Measurements from ENCODE around the gene CBR4. TPM values are rescaled to one million over a fixed set of nuclear protein-coding genes. Genes with fewer than 3 reads are reported as not detected.
A peak's percentile ranks its signal among the peaks of the same experiment; 100 is the strongest.
"Not testable (repeated sequence)": the region's sequence is repeated elsewhere in the genome, so short reads cannot be mapped to it uniquely, and the experiment has no call there.

The CBR4 gene
- total and polyA plus RNA-seq, 2 experiments from 2014 or later = 22.4 to 28.3 TPM

DNA sequence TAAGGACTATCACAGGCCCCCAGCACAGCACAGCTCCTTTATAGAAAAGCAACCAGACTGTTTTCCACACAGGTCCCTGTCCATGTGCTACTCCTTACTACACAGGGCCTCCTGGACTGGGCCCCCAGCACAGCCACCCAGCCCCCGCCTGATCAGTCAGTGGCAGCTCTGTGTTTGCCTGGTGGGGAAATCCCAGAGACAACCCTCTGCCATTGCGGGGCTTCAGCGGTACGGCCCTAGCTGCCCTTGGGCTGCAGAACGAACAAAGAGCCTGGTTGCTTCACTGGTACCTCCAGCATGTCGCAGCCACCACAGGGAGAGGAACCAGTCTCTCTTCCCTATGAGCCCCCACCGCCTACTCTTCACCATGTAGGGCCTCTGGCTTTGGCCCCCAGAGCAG lies 30.7 kb downstream of the CBR4 start:
- no peaks in the 10 kb centered on the region for H3K27me3 ChIP-seq
- H3K36me3 ChIP-seq = no peaks in the 10 kb centered on the region
- no peak overlapping the region for H3K4me3 ChIP-seq
- H3K27ac ChIP-seq = no peak overlapping the region
- DNase-seq (ENCODE audit: low read depth in 1 of 2, low spot score in 1 of 2) = no peak
- TF ChIP-seq, protein P1, sequence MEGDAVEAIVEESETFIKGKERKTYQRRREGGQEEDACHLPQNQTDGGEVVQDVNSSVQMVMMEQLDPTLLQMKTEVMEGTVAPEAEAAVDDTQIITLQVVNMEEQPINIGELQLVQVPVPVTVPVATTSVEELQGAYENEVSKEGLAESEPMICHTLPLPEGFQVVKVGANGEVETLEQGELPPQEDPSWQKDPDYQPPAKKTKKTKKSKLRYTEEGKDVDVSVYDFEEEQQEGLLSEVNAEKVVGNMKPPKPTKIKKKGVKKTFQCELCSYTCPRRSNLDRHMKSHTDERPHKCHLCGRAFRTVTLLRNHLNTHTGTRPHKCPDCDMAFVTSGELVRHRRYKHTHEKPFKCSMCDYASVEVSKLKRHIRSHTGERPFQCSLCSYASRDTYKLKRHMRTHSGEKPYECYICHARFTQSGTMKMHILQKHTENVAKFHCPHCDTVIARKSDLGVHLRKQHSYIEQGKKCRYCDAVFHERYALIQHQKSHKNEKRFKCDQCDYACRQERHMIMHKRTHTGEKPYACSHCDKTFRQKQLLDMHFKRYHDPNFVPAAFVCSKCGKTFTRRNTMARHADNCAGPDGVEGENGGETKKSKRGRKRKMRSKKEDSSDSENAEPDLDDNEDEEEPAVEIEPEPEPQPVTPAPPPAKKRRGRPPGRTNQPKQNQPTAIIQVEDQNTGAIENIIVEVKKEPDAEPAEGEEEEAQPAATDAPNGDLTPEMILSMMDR (IDR thresholded peaks at IDR 0.05; ENCODE audit: low read depth, low read length) = no peak
- H3K9me3 ChIP-seq (ENCODE audit: low read depth) = no peaks in the 10 kb centered on the region
- no peaks in the 10 kb centered on the region for H3K4me1 ChIP-seq (ENCODE audit: low read depth)

DNA sequence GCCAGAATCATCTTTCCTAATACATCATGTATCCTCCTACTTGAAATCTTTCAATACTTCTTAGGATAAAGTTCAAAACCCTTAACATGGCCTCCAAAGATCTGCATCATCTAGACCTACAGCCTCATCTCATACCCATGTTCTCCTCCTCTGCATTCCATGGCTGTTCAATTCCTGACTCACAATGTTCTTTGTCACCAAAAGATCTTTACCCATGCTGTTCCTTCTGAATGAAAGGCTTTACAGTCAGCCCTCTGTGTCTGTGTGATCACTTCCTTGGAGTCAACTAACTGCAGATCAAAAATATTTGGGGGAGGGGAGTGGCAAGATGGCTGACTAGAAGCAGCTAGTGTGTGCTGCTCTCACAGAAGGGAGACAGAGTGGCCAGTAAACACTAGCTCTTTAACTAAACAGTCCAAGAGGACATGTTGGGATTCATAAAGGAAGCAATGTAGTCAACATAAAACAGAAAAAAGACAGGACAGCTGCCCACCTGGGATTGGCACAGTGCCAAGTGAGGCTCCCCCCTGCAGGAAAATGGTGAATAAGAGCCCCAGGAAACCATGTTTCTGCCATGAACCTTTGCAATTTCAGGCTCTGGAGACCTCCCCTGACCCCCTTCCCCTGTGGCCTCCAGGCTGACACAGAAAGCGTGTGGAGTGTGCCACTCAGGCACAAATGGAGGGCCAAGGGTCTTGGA lies 31.9 kb downstream of the CBR4 start:
- no peaks in the 10 kb centered on the region for H3K36me3 ChIP-seq
- TF ChIP-seq, protein P1 (IDR thresholded peaks at IDR 0.05; ENCODE audit: low read depth, low read length) = no peak
- no peaks in the 10 kb centered on the region for H3K9me3 ChIP-seq (ENCODE audit: low read depth)
- no peaks in the 10 kb centered on the region for H3K27me3 ChIP-seq
- no peaks in the 10 kb centered on the region for H3K4me1 ChIP-seq (ENCODE audit: low read depth)
- no peak overlapping the region for H3K4me3 ChIP-seq
- no peak overlapping the region for H3K27ac ChIP-seq
- DNase-seq (ENCODE audit: low read depth in 1 of 2, low spot score in 1 of 2) = peak in 1 of 2 donors; percentile 17

DNA sequence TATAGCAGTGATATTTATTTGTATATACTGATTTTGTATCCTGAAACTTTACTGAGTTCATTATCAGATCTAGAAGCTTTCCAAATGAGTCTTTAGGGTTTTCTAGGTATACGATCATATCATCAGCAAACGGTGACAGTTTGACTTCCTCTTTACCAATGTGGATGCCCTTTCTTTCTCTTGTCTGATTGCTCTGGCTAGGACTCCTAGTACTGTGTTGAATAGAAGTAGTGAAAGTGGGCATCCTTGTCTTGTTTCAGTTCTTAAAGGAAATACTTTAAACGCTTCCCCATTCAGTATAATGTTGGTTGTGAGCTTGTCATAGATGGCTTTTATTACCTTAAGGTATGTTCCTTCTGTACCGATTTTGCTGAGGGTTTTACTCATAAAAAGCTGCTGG lies 37.5 kb downstream of the CBR4 start:
- TF ChIP-seq, protein P1 (IDR thresholded peaks at IDR 0.05; ENCODE audit: low read depth, low read length) = no peak
- Histone ChIP-seq H3K9me3 (ENCODE audit: low read depth) (no peaks in the 10 kb centered on the region), H3K27me3 (no peaks in the 10 kb centered on the region), H3K4me1 (ENCODE audit: low read depth) (no peaks in the 10 kb centered on the region), H3K27ac (no peak overlapping the region), H3K36me3 (no peaks in the 10 kb centered on the region), H3K4me3 (no peak overlapping the region)
- no peak for DNase-seq (ENCODE audit: low read depth in 1 of 2, low spot score in 1 of 2)

DNA sequence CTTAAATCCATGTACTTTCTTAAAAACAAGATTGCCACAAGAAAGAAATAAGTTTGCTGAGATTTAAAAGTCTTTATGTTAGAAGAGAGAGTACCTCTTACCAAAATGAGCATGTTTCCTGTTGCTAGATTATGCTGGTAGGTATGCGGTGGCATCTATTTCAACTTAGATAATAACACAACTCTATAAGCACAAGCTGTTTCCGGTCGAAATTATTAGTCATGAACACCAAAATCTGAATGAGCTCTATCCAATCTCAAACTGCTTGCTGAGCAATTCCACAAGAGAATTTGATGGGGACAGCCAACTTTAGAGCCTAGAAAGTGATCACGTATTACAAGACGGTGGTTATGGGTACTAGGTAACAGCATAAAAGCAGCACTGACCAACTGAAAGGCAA lies 49.3 kb downstream of the CBR4 start:
- no peaks in the 10 kb centered on the region for H3K27me3 ChIP-seq
- no peak for DNase-seq (ENCODE audit: low read depth in 1 of 2, low spot score in 1 of 2)
- no peak overlapping the region for H3K27ac ChIP-seq
- TF ChIP-seq, protein P1 (IDR thresholded peaks at IDR 0.05; ENCODE audit: low read depth, low read length) = no peak
- H3K4me1 ChIP-seq (ENCODE audit: low read depth) = no peaks in the 10 kb centered on the region
- no peaks in the 10 kb centered on the region for H3K9me3 ChIP-seq (ENCODE audit: low read depth)
- no peaks in the 10 kb centered on the region for H3K36me3 ChIP-seq
- no peak overlapping the region for H3K4me3 ChIP-seq

DNA sequence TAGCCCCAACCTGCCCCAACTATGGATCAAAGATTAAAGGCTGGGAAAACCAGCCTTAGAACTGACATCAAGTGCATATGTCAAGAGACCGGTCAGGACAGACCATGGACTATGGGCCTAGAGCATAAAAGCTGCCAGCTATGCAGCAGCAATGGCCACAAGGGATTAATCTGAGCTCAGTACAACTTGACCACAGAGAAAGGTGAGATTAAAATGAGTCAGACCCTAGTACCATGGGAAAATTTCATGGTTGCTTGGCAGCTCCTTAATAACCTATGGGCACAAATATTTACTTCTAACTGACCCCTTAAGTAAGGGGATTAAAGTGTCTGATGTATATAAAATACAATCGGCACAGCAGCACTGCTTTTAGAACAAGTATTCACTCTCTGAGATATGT lies 54.4 kb downstream of the CBR4 start:
- TF ChIP-seq, protein P1 (IDR thresholded peaks at IDR 0.05; ENCODE audit: low read depth, low read length) = no peak
- H3K27me3 ChIP-seq = no peaks in the 10 kb centered on the region
- no peak overlapping the region for H3K4me3 ChIP-seq
- DNase-seq (ENCODE audit: low read depth in 1 of 2, low spot score in 1 of 2) = no peak
- H3K27ac ChIP-seq = no peak overlapping the region
- H3K4me1 ChIP-seq (ENCODE audit: low read depth) = no peaks in the 10 kb centered on the region
- no peaks in the 10 kb centered on the region for H3K9me3 ChIP-seq (ENCODE audit: low read depth)
- no peaks in the 10 kb centered on the region for H3K36me3 ChIP-seq

DNA sequence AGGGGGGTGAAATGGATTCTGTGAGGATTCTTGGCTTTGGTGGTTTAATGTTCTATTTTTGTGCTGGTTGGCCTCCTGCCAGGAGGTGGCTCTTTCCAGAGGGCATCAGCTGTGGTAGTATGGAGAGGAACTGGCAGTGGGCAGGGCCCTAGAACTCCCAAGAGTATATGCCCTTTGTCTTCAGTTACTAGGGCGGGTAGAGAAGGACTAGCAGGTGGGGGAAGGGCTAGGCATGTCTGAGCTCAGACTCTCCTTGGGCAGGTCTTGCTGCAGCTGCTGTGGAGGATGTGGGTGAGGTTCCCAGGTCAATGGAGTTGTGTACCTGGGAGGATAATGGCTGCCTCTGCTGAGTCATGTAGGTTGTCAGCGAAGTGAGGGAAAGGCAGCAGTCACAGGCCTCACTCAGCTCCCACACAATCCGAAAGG lies 57.2 kb downstream of the CBR4 start:
- not testable (repeated sequence) for H3K4me1 ChIP-seq (ENCODE audit: low read depth); H3K27me3 ChIP-seq; H3K9me3 ChIP-seq (ENCODE audit: low read depth); H3K36me3 ChIP-seq; DNase-seq (ENCODE audit: low read depth in 1 of 2, low spot score in 1 of 2); H3K4me3 ChIP-seq; H3K27ac ChIP-seq

Measured in cardiac muscle cell (in vitro differentiated cells and primary cell).